ENCODE measurements around the gene SIPA1L3. TPM values are rescaled to one million over a fixed set of nuclear protein-coding genes. Genes with fewer than 3 reads are reported as not detected.

The SIPA1L3 gene
- total and polyA plus RNA-seq, 8 donors: 2.9 to 211 (median 24.3) TPM

GRCh38 chr19:38059897-38060296 lies 152.9 kb downstream of the SIPA1L3 start:
- Histone ChIP-seq H3K27me3 (no peaks in the 10 kb centered on the region), H3K27ac (peak overlapping the region in 3 of 5 donors; percentile 22 to 91 (median 34)), H3K4me1 (peaks cover 16 to 50% (median 43%) of the 10 kb centered on the region in 4 donors), H3K4me3 (no peak overlapping the region), H3K9me3 (no peaks in the 10 kb centered on the region), H3K36me3 (no peaks in the 10 kb centered on the region)
- WGBS, 5 donors: 56 to 75% (median 63%) methylated on average over 6 to 7 of the region's 7 CpGs
- intact Hi-C loops (cut with DNase I; ENCODE audit: low total_unique reads): no loop called here
- DNase-seq: peak in 1 of 2 donors; percentile 50
- TF ChIP-seq POLR2AphosphoS5 (IDR thresholded peaks at IDR 0.05) (no peak), CTCF (IDR thresholded peaks at IDR 0.05) (no peak), EP300 (IDR thresholded peaks at IDR 0.05) (no peak)

- TF ChIP-seq POLR2A (IDR thresholded peaks at IDR 0.05): no peak
- no peak for TF ChIP-seq CTCF (IDR thresholded peaks at IDR 0.05)
- no peaks in the 10 kb centered on the region for H3K36me3 ChIP-seq
- intact Hi-C loops (cut with DNase I; ENCODE audit: low total_unique reads): no loop called here
- no peaks in the 10 kb centered on the region for H3K27me3 ChIP-seq
- 79 to 85% (median 81%) methylated on average over 7 of the region's 7 CpGs for WGBS, 5 donors
- DNase-seq: peak in 1 of 2 donors; percentile 60
- H3K27ac ChIP-seq: peak overlapping the region in 1 of 5 donors; percentile 91
- peaks cover 12 to 46% (median 40%) of the 10 kb centered on the region in 4 donors for H3K4me1 ChIP-seq
- no peak overlapping the region for H3K4me3 ChIP-seq
- no peaks in the 10 kb centered on the region for H3K9me3 ChIP-seq
Observed at GRCh38 chr19:38060331-38060730, 153.3 kb downstream of the SIPA1L3 start.

- Histone ChIP-seq H3K27me3 (no peaks in the 10 kb centered on the region), H3K27ac (no peak overlapping the region), H3K4me3 (no peak overlapping the region), H3K4me1 (peaks cover 10 to 42% (median 35%) of the 10 kb centered on the region in 4 donors), H3K9me3 (no peaks in the 10 kb centered on the region), H3K36me3 (no peaks in the 10 kb centered on the region)
- WGBS, 5 donors: 86 to 90% (median 86%) methylated on average over 7 of the region's 7 CpGs
- DNase-seq: no peak
- TF ChIP-seq CTCF (IDR thresholded peaks at IDR 0.05) (no peak), POLR2AphosphoS5 (IDR thresholded peaks at IDR 0.05) (no peak)
- intact Hi-C loops (cut with DNase I; ENCODE audit: low total_unique reads): no loop called here
Observed at GRCh38 chr19:38061294-38061693, 154.3 kb downstream of the SIPA1L3 start.

GRCh38 chr19:38062959-38063761 lies 156.2 kb downstream of the SIPA1L3 start:
- Histone ChIP-seq H3K27ac (peak overlapping the region in 4 of 5 donors; percentile 1 to 41 (median 22)), H3K4me3 (no peak overlapping the region), H3K4me1 (peaks cover 2 to 35% (median 29%) of the 10 kb centered on the region in 4 donors), H3K27me3 (no peaks in the 10 kb centered on the region), H3K36me3 (no peaks in the 10 kb centered on the region), H3K9me3 (no peaks in the 10 kb centered on the region)
- peak in 1 of 2 donors; percentile 73 for DNase-seq
- whole genome bisulfite sequencing, 5 donors: 47 to 60% (median 50%) methylated on average over 16 to 21 of the region's 21 CpGs
- intact Hi-C loops (cut with DNase I; ENCODE audit: low total_unique reads): no loop called here
- TF ChIP-seq POLR2AphosphoS5 (IDR thresholded peaks at IDR 0.05) (no peak), CTCF (IDR thresholded peaks at IDR 0.05) (no peak), EP300 (IDR thresholded peaks at IDR 0.05) (no peak), POLR2A (IDR thresholded peaks at IDR 0.05) (no peak)
